ENCODE results near the gene LRRC14B. TPM values are rescaled to one million over a fixed set of nuclear protein-coding genes. Genes with fewer than 3 reads are reported as not detected.
"Not testable (repeated sequence)": the region's sequence is repeated elsewhere in the genome, so short reads cannot be mapped to it uniquely, and the experiment has no call there.

The LRRC14B gene
- total RNA-seq, 1 donor from 2014 or later: not detected

- no peak for DNase-seq (ENCODE audit: extremely low spot score in 2 of 2)
- H3K4me1 ChIP-seq: peaks cover 17% of the 10 kb centered on the region
- H3K4me3 ChIP-seq: no peak overlapping the region
- H3K27ac ChIP-seq: no peak overlapping the region
- no peaks in the 10 kb centered on the region for H3K27me3 ChIP-seq
- no peaks in the 10 kb centered on the region for H3K36me3 ChIP-seq
- TF ChIP-seq POLR2AphosphoS5 (IDR thresholded peaks at IDR 0.05; ENCODE audit: insufficient read depth in 1 of 2, low read depth in 1 of 2): no peak
- no peak for TF ChIP-seq POLR2A (IDR thresholded peaks at IDR 0.05)
- TF ChIP-seq, protein P1, sequence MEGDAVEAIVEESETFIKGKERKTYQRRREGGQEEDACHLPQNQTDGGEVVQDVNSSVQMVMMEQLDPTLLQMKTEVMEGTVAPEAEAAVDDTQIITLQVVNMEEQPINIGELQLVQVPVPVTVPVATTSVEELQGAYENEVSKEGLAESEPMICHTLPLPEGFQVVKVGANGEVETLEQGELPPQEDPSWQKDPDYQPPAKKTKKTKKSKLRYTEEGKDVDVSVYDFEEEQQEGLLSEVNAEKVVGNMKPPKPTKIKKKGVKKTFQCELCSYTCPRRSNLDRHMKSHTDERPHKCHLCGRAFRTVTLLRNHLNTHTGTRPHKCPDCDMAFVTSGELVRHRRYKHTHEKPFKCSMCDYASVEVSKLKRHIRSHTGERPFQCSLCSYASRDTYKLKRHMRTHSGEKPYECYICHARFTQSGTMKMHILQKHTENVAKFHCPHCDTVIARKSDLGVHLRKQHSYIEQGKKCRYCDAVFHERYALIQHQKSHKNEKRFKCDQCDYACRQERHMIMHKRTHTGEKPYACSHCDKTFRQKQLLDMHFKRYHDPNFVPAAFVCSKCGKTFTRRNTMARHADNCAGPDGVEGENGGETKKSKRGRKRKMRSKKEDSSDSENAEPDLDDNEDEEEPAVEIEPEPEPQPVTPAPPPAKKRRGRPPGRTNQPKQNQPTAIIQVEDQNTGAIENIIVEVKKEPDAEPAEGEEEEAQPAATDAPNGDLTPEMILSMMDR (IDR thresholded peaks at IDR 0.05): no peak
- intact Hi-C loops (cut with DNase I): no loop called here
- H3K9me3 ChIP-seq: no peaks in the 10 kb centered on the region
These were observed 1.9 kb downstream of the LRRC14B start for GRCh38 chr5:192970-193831.

DNA sequence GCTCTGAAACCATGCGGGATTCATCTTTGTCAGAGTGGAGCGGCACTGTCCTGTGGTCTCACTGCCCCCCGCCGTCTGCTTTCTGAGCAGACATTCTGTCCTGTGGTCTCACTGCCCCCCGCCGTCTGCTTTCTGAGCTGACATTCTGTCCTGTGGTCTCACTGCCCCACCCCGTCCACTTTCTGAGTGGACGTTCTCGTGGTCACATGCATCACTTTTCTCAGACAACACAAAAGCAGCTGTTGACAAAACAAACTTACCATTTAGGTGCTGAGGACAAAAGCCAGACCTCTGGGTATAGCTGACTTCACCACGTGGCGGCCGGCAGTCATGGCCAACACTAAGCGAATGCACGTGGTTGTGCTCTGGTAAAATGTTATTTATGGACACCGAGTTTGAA is 2.8 kb downstream of the LRRC14B start:
- intact Hi-C loops (cut with DNase I): no loop called here
- no peak overlapping the region for H3K27ac ChIP-seq
- no peaks in the 10 kb centered on the region for H3K36me3 ChIP-seq
- DNase-seq (ENCODE audit: extremely low spot score in 2 of 2): no peak
- H3K27me3 ChIP-seq: no peaks in the 10 kb centered on the region
- no peak for TF ChIP-seq POLR2A (IDR thresholded peaks at IDR 0.05)
- TF ChIP-seq POLR2AphosphoS5 (IDR thresholded peaks at IDR 0.05; ENCODE audit: insufficient read depth in 1 of 2, low read depth in 1 of 2): no peak
- H3K9me3 ChIP-seq: no peaks in the 10 kb centered on the region
- H3K4me3 ChIP-seq: no peak overlapping the region
- peaks cover 15% of the 10 kb centered on the region for H3K4me1 ChIP-seq

GRCh38 chr5:194603-195209 is 3.4 kb downstream of the LRRC14B start:
- H3K4me3 ChIP-seq: no peak overlapping the region
- H3K36me3 ChIP-seq: no peaks in the 10 kb centered on the region
- no peak for DNase-seq (ENCODE audit: extremely low spot score in 2 of 2)
- H3K27me3 ChIP-seq: no peaks in the 10 kb centered on the region
- no peaks in the 10 kb centered on the region for H3K9me3 ChIP-seq
- H3K27ac ChIP-seq: no peak overlapping the region
- TF ChIP-seq, protein P1 (IDR thresholded peaks at IDR 0.05): no peak
- TF ChIP-seq POLR2A (IDR thresholded peaks at IDR 0.05) (no peak), POLR2AphosphoS5 (IDR thresholded peaks at IDR 0.05; ENCODE audit: insufficient read depth in 1 of 2, low read depth in 1 of 2) (no peak)
- peaks cover 15% of the 10 kb centered on the region for H3K4me1 ChIP-seq
- intact Hi-C loops (cut with DNase I): no loop called here

DNA sequence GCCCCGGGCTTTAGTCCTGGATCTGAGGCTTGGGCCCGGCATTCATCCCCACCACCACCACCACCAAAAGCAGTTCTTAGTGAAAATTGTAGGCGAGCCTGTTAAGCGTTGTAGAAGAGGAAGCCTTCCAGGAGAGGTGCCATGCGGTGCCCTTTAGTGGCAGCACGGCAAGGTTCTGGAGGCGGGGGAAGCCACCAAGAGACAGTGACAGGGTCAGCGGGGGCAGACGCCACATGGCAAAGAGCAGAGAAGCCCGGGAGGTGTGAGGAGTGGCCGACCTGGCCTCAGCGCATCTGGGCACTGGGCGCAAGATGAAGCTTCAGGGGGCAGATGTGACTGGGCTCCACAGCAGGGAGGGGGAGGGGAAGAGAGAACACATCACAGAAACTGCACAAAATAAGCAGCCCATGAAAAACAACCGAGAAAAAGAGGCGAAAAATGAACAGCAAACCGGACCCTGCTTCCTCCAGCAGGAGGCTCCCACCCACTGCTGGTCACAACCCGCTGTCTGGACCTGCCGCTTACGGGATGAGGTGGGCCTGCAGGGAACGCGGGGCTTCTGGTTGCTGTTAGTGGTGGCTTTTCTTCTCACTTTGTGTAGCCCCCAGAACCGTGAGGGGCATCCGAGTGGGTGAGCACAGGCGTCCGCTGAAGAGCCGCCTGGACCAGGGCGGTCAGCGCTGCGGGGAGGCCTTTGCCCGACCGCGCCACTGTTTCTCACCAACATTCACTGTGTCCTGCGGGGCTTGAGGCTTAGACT is 4.3 kb downstream of the LRRC14B start:
- peaks cover 14% of the 10 kb centered on the region for H3K4me1 ChIP-seq
- intact Hi-C loops (cut with DNase I): no loop called here
- no peak for DNase-seq (ENCODE audit: extremely low spot score in 2 of 2)
- no peaks in the 10 kb centered on the region for H3K9me3 ChIP-seq
- no peak overlapping the region for H3K27ac ChIP-seq
- TF ChIP-seq POLR2A (IDR thresholded peaks at IDR 0.05): no peak
- no peak for TF ChIP-seq POLR2AphosphoS5 (IDR thresholded peaks at IDR 0.05; ENCODE audit: insufficient read depth in 1 of 2, low read depth in 1 of 2)
- H3K4me3 ChIP-seq: no peak overlapping the region
- no peaks in the 10 kb centered on the region for H3K36me3 ChIP-seq
- no peaks in the 10 kb centered on the region for H3K27me3 ChIP-seq

GRCh38 chr5:196350-196749 is 5.1 kb downstream of the LRRC14B start:
- Histone ChIP-seq H3K4me1 (peaks cover 6% of the 10 kb centered on the region), H3K36me3 (no peaks in the 10 kb centered on the region), H3K4me3 (no peak overlapping the region), H3K9me3 (no peaks in the 10 kb centered on the region), H3K27me3 (no peaks in the 10 kb centered on the region), H3K27ac (no peak overlapping the region)
- intact Hi-C loops (cut with DNase I): no loop called here
- DNase-seq (ENCODE audit: extremely low spot score in 2 of 2): no peak
- TF ChIP-seq, protein P1 (IDR thresholded peaks at IDR 0.05): no peak
- TF ChIP-seq POLR2A (IDR thresholded peaks at IDR 0.05) (no peak), POLR2AphosphoS5 (IDR thresholded peaks at IDR 0.05; ENCODE audit: insufficient read depth in 1 of 2, low read depth in 1 of 2) (no peak)

GRCh38 chr5:197031-197430 is 5.7 kb downstream of the LRRC14B start:
- H3K36me3 ChIP-seq; H3K4me1 ChIP-seq; H3K4me3 ChIP-seq; intact Hi-C loops (cut with DNase I); H3K27ac ChIP-seq; DNase-seq (ENCODE audit: extremely low spot score in 2 of 2); H3K9me3 ChIP-seq; H3K27me3 ChIP-seq: not testable (repeated sequence)

All from vagina (tissue), 2 donors.